Naive thymus-derived CD8-positive, alpha-beta T cell (primary cell): ENCODE results near the gene CA4. TPM values are rescaled to one million over a fixed set of nuclear protein-coding genes. Genes with fewer than 3 reads are reported as not detected.
A peak's percentile ranks its signal among the peaks of the same experiment; 100 is the strongest.
"Not testable (repeated sequence)": the region's sequence is repeated elsewhere in the genome, so short reads cannot be mapped to it uniquely, and the experiment has no call there.

Experiments used
- ATAC-seq, 2 donors: fragments of 150-1000 bp; cut with Tn5 transposase in 1 of 2; sonication (Bioruptor Pico), chemical (Tn5 transposase) in 1 of 2; 1 replicate in 1 of 2; 2 replicates in 1 of 2; pipeline ENCODE4 v1.10.0; 2021; ENCODE audit warnings: mild to moderate bottlenecking in 2 of 2, moderate library complexity in 2 of 2
- POLR2A ChIA-PET: fragments of 350-600 bp; sonication (Branson Sonifier 250); formaldehyde crosslinking; loops from one replicate; lab custom pipeline; 2021; ENCODE audit warnings: antibody characterized with exemption; lab: Charles Lee
- DNase-seq, 10 donors: peaks; one replicate each; pipeline versions ENCODE4 v3.0.0 to v3.0.0-alpha.2; 2020 to 2022
- H3K27ac Mint-ChIP-seq, 10 donors: one replicate each; pipeline ENCODE4 v1.8.0; 2020 to 2022; ENCODE audit warnings: mild to moderate bottlenecking in 10 of 10, mixed read lengths in 10 of 10, moderate library complexity in 4 of 10, inconsistent platforms in 1 of 10
- H3K27me3 Mint-ChIP-seq, 5 donors: one replicate each; pipeline ENCODE4 v1.8.0; 2021 to 2022; ENCODE audit warnings: mixed read lengths in 5 of 5
- H3K36me3 Mint-ChIP-seq, 3 donors: one replicate each; pipeline ENCODE4 v1.8.0; 2020 to 2022; ENCODE audit warnings: mixed read lengths in 3 of 3, mild to moderate bottlenecking in 2 of 3, inconsistent platforms in 1 of 3
- H3K4me1 Mint-ChIP-seq, 4 donors: one replicate each; pipeline ENCODE4 v1.8.0; 2021 to 2022; ENCODE audit warnings: mixed read lengths in 4 of 4
- H3K4me3 Mint-ChIP-seq, 10 donors: one replicate each; pipeline ENCODE4 v1.8.0; 2020 to 2022; ENCODE audit warnings: mild to moderate bottlenecking in 10 of 10, mixed read lengths in 10 of 10, moderate library complexity in 6 of 10, inconsistent platforms in 1 of 10
- H3K9me3 Mint-ChIP-seq, 9 donors: one replicate each; pipeline ENCODE4 v1.8.0; 2020 to 2022; ENCODE audit warnings: mixed read lengths in 9 of 9, mild to moderate bottlenecking in 3 of 9, inconsistent platforms in 1 of 9, moderate library complexity in 1 of 9
- polyA plus RNA-seq, 3 donors: library from polyadenylated mRNA; unstranded; fragments of 300-500 nt; fragmentation: Illumina TruSeq; gene quantifications; one replicate each; pipeline ENCODE4 v1.2.3, GENCODE V29; 2021
- total RNA-seq, 8 experiments: library from RNA in 2 of 8; stranded (reverse) in 2 of 8; gene quantifications; one replicate each; pipeline ENCODE4 v1.2.3 and lab custom pipeline; 2021 to 2026

The CA4 gene
- total and polyA plus RNA-seq, 5 experiments from 2014 or later: not detected

DNA sequence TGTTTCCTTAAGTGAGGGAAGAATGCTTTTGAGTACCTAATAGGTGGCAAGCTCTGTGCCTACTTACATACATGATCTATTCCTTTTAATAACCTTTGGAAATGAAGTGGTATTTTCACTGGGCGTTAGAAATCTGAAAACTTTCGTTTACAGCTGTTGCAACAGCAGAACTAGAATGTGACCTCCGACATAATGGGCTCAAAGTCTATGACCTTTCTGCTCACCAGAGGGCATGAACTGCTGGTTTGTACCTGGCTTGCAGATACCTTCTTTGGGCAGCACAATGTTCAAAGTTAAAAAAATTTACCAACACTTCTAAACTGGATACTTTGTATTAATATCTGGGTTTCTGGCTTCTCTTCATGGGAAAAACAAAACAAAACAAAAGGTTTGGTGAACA lies 24.3 kb downstream of the CA4 start:
- DNase-seq: no peak
- peaks cover 0 to 22% (median 0%) of the 10 kb centered on the region in 3 donors for H3K36me3 Mint-ChIP-seq
- POLR2A ChIA-PET: interaction anchor here (0.6 kb wide), 1 partner anchor 32 kb away, joined by 3 read pairs; no protein-coding TSS in a partner anchor
- H3K9me3 Mint-ChIP-seq: no peaks in the 10 kb centered on the region
- no peak for ATAC-seq
- peak overlapping the region in 1 of 10 donors; percentile 5 for H3K27ac Mint-ChIP-seq
- H3K4me3 Mint-ChIP-seq: no peak overlapping the region
- H3K27me3 Mint-ChIP-seq: no peaks in the 10 kb centered on the region
- peaks cover 7 to 17% (median 11%) of the 10 kb centered on the region in 4 donors for H3K4me1 Mint-ChIP-seq

- H3K27me3 Mint-ChIP-seq, H3K27ac Mint-ChIP-seq, DNase-seq, H3K4me3 Mint-ChIP-seq, POLR2A ChIA-PET, ATAC-seq, H3K9me3 Mint-ChIP-seq: not testable (repeated sequence)
- H3K4me1 Mint-ChIP-seq: peaks cover 7 to 17% (median 10%) of the 10 kb centered on the region in 4 donors
- peaks cover 0 to 30% (median 0%) of the 10 kb centered on the region in 3 donors for H3K36me3 Mint-ChIP-seq
Measured at GRCh38 chr17:60174767-60175166, 25.0 kb downstream of the CA4 start.

DNA sequence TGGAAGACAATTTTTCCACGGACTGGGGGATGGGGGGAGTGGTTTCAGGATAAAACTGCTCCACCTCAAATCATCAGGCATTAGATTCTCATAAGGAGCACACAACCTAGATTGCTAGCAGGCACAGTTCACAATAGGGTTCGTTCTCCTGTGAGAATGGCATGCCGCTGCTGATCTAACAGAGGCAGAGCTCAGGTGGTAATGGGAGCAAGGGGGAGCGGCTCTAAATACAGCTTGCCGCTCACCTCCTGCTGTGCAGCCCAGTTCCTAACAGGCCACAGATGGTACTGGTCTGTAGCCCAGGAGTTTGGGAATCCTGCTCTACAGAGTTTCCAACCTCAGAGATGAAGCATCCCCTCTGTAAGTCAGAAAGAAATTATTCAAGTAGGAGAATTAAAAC lies 27.0 kb downstream of the CA4 start:
- H3K4me1 Mint-ChIP-seq, POLR2A ChIA-PET, H3K27ac Mint-ChIP-seq, DNase-seq, ATAC-seq, H3K9me3 Mint-ChIP-seq, H3K27me3 Mint-ChIP-seq, H3K4me3 Mint-ChIP-seq: not testable (repeated sequence)
- H3K36me3 Mint-ChIP-seq: peaks cover 0 to 48% (median 13%) of the 10 kb centered on the region in 3 donors

DNA sequence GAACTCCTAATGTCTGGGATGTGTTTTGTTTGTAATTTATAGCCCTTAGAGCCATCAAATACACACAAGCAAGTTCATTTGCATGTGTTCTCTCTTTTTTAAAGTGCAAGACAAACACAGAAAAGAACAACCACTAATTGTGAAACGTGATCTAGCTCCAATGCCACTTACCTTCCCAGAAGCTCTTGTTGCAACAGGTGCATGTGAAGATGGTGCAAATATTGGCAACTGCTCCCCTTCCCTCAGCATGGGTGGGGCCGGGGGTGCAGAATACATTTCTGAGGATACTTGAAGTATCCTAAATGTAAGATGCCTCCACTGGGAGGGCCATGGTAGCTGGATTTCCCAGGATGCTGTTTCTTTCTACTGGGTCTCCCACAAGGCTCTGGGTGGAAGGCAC lies 28.4 kb downstream of the CA4 start:
- H3K4me1 Mint-ChIP-seq, H3K4me3 Mint-ChIP-seq, H3K27me3 Mint-ChIP-seq, H3K27ac Mint-ChIP-seq, H3K9me3 Mint-ChIP-seq, ATAC-seq, DNase-seq, POLR2A ChIA-PET: not testable (repeated sequence)
- peaks cover 0 to 58% (median 21%) of the 10 kb centered on the region in 3 donors for H3K36me3 Mint-ChIP-seq

DNA sequence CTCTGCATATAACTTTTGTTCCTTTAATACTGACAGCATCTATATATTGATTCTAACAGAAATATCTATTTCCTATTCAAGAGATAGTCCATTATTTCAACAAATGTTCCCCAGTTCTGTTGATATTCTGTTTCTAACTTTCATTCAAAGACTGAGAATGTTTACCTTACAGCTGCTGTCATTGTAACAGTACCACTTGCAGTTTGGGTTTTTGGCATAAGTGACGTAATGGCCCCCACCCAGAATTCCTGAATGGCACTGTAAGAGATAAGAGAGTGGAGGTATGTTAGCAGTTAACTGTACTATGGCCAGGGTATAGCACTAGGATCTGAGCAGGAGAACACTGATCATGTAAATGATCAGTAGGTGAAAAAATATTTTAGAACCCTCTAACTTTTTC lies 30.6 kb downstream of the CA4 start:
- not testable (repeated sequence) for DNase-seq, H3K27me3 Mint-ChIP-seq, ATAC-seq, H3K4me3 Mint-ChIP-seq, H3K27ac Mint-ChIP-seq, H3K4me1 Mint-ChIP-seq, H3K9me3 Mint-ChIP-seq
- peaks cover 0 to 76% (median 30%) of the 10 kb centered on the region in 3 donors for H3K36me3 Mint-ChIP-seq
- POLR2A ChIA-PET: interaction anchor here (0.7 kb wide), 1 partner anchor 1713 kb away, joined by 3 read pairs; no protein-coding TSS in a partner anchor

- H3K27me3 Mint-ChIP-seq, ATAC-seq, DNase-seq, H3K4me3 Mint-ChIP-seq, POLR2A ChIA-PET, H3K9me3 Mint-ChIP-seq, H3K4me1 Mint-ChIP-seq: not testable (repeated sequence)
- Mint-ChIP-seq H3K36me3 (peaks cover 0 to 79% (median 29%) of the 10 kb centered on the region in 3 donors), H3K27ac (peak overlapping the region in 3 of 10 donors; percentile 20 to 60 (median 44))
Measured at GRCh38 chr17:60186372-60186771, 36.6 kb downstream of the CA4 start.

DNA sequence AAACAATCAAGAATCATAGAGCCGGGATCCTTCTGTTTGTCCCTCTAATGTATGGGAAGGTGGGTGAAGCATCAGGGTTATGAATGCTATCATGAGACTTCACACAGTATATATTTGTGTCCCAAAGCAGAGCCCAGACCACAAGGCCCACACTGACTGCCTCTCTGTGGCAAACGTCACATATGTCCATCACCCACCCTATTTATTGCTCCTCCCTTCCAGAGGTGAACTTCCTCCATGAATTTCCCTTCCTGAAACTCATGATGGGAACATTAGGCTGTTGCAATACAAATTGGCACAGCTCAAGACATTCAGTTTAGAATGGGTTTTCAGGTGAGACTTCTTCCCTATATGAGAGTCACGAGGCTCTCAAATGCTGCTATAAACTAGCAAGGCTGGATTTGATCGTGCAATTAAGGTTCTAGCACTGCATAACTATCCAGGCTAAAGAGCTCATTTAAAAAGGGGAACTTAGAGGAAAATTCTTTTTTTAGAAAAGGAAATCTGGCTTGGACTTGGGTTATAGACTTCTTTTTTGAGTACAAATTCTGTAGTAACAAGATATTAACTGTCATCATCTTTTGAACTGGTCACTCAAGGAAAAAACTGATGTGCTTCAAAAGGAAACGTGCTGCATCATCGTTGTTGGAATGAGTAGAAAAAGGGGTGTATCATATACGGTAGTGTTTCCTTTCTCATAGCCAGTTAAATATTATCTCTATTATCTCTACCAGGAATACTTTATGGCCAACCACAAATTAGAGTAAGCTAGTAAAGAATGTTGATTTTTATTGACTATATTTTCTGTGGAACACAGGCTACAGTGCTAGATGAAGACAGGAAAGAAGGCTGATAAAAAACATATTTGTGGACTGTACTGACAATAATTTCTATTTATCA lies 37.3 kb downstream of the CA4 start:
- ATAC-seq, H3K4me3 Mint-ChIP-seq, H3K4me1 Mint-ChIP-seq, H3K9me3 Mint-ChIP-seq, DNase-seq, H3K27me3 Mint-ChIP-seq, POLR2A ChIA-PET: not testable (repeated sequence)
- Mint-ChIP-seq H3K27ac (peak overlapping the region in 4 of 10 donors; percentile 14 to 60 (median 24)), H3K36me3 (peaks cover 0 to 80% (median 25%) of the 10 kb centered on the region in 3 donors)

GRCh38 chr17:60188759-60189158 lies 39.0 kb downstream of the CA4 start:
- no peak for DNase-seq
- H3K36me3 Mint-ChIP-seq: peaks cover 0 to 81% (median 21%) of the 10 kb centered on the region in 3 donors
- H3K27me3 Mint-ChIP-seq: no peaks in the 10 kb centered on the region
- peaks cover 0 to 1% (median 0%) of the 10 kb centered on the region in 4 donors for H3K4me1 Mint-ChIP-seq
- H3K9me3 Mint-ChIP-seq: no peaks in the 10 kb centered on the region
- H3K4me3 Mint-ChIP-seq: no peak overlapping the region
- no peak overlapping the region for H3K27ac Mint-ChIP-seq
- POLR2A ChIA-PET: no interaction called here
- no peak for ATAC-seq

GRCh38 chr17:60190032-60190431 lies 40.3 kb downstream of the CA4 start:
- H3K36me3 Mint-ChIP-seq: peaks cover 0 to 84% (median 19%) of the 10 kb centered on the region in 3 donors
- POLR2A ChIA-PET, ATAC-seq, H3K27ac Mint-ChIP-seq, DNase-seq, H3K4me3 Mint-ChIP-seq, H3K4me1 Mint-ChIP-seq, H3K27me3 Mint-ChIP-seq, H3K9me3 Mint-ChIP-seq: not testable (repeated sequence)

DNA sequence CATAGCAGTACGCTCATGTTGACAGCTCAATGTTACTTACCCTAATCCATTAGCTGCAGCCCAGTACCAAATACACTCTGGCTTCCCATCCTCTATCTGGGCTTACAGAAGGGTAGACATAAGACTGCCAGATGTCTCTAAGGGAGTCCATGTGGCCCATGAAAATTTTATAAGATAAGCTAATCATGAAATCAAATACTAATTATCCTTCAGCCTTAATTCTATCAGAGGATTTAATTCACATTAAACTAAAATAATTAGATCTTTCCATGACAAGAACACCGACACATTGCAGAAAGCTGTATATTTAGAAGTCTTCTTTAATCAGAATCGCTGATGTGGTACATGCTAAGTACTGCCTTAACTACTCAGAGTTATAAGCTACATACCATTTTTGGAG lies 43.3 kb downstream of the CA4 start:
- H3K27me3 Mint-ChIP-seq, H3K9me3 Mint-ChIP-seq, H3K4me1 Mint-ChIP-seq, H3K27ac Mint-ChIP-seq, POLR2A ChIA-PET, H3K4me3 Mint-ChIP-seq, ATAC-seq, DNase-seq: not testable (repeated sequence)
- H3K36me3 Mint-ChIP-seq: peaks cover under 1 to 85% (median 36%) of the 10 kb centered on the region in 3 donors

DNA sequence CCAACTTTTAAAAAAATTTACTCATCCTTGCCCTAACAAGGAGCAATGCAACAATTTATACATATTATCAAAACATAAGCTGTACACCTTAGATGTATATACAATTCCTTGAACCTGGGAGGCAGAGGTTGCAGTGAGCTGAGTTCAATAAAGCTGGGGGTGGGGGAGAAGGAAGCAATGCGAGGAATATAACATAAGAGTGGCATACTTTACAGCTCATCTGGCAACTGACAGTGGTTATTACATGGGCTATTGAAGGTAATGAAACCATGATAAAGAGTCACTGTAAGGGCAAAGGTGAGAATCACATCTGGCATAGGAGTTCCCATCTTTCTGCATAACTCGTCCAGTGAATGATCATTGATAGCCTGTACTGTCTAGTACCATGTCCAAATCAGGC lies 43.7 kb downstream of the CA4 start:
- no peak overlapping the region for H3K27ac Mint-ChIP-seq
- no peaks in the 10 kb centered on the region for H3K4me1 Mint-ChIP-seq
- H3K4me3 Mint-ChIP-seq: no peak overlapping the region
- peaks cover 4 to 89% (median 40%) of the 10 kb centered on the region in 3 donors for H3K36me3 Mint-ChIP-seq
- H3K9me3 Mint-ChIP-seq: no peaks in the 10 kb centered on the region
- H3K27me3 Mint-ChIP-seq: no peaks in the 10 kb centered on the region
- POLR2A ChIA-PET: no interaction called here
- ATAC-seq (no peak), DNase-seq (no peak)

DNA sequence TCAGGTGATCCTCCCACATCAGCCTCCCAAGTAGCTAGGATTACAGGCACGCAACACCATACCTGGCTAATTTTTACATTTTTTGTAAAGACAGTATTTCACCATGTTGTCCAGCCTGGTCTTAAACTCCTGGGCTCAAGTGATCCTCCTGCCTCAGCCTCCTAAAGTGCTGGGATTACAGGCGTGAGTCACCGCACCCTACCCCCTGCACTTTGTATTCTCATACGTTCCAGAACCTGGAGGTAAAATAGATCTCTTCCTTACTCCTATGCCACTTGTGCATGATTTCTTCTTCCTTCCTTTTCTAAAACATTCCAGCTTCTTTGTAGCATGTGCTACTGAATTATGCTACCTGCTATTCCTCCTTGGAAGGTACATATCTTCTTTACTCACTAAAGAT lies 44.4 kb downstream of the CA4 start:
- H3K27ac Mint-ChIP-seq, H3K4me1 Mint-ChIP-seq, POLR2A ChIA-PET, H3K4me3 Mint-ChIP-seq, H3K9me3 Mint-ChIP-seq, ATAC-seq, DNase-seq, H3K27me3 Mint-ChIP-seq: not testable (repeated sequence)
- peaks cover 4 to 90% (median 41%) of the 10 kb centered on the region in 3 donors for H3K36me3 Mint-ChIP-seq

GRCh38 chr17:60198630-60199029 lies 48.9 kb downstream of the CA4 start:
- H3K4me1 Mint-ChIP-seq, ATAC-seq, H3K27ac Mint-ChIP-seq, H3K27me3 Mint-ChIP-seq, DNase-seq, POLR2A ChIA-PET, H3K9me3 Mint-ChIP-seq, H3K4me3 Mint-ChIP-seq: not testable (repeated sequence)
- peaks cover 4 to 63% (median 30%) of the 10 kb centered on the region in 3 donors for H3K36me3 Mint-ChIP-seq
